NCI-H69 (cell line): ENCODE measurements around the gene ITGAL.
A peak's percentile ranks its signal among the peaks of the same experiment; 100 is the strongest.
"Not testable (repeated sequence)": the region's sequence is repeated elsewhere in the genome, so short reads cannot be mapped to it uniquely, and the experiment has no call there.

Source experiments
- DNase-seq: peaks from one replicate; lab custom pipeline; 2025; lab: John Stamatoyannopoulos, UW

Gene ITGAL

DNA sequence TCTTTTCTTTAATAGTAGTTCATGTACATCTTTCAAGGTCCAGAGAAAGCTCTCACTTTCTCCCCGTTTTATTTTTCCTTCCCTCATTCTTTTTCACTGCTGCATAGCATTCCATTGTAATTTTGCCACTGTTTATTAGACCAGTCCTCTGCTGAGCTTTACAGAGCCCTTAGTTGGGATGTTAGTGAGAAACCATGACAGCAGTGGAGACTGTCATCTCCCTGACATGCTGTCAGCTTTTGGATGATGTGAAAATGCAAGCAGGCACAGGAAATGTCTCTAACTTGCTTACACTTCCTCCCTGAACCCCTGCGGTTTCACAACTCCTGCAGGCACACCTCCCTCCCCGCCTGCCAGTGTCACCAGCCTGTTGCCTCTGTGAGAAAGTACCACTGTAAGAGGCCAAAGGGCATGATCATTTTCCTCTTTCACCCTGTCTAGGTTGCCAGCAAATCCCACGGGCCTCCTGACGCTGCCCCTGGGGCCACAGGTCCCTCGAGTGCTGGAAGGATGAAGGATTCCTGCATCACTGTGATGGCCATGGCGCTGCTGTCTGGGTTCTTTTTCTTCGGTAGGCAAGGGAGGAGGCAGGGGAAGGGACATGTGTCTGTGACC, at the start of gene ITGAL:
ITGAL (plus strand) TSS at position 415 of the 615 bp plus-strand sequence; CDS start at position 511, 96 bp downstream.
- no peak for DNase-seq

DNA sequence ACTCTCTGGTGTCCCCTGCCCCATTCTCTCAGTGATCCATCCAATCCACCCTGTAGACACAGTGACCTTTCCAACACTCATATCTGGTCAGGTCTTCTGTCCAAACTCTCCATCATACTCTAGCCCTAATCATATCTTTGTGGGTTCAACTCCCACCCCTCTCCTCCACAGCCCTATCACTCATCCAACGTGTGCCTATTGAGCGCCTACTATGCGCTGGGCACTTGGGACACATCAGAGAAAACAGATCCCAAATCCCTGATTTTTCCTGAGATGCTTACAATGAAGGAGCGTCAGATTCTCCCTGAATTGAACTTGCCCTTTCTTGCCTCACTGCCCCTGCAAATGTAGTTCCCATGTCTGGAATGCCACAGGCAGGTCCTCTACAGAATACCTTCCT, 44.5 kb upstream of the ITGAL start:
- no peak for DNase-seq

DNA sequence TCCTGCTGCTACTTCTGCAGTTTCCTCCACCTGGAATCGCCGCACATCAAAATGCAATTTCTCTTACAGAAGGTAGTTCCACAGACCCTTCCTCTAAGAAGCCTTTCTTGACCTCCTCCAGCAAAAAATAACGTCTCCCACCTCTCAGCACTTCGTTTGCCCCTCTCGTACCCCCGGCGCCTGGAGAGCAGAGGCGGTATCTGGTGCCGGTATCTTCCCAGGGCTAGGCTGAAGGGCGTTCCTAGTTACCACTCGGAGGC, 43.2 kb upstream of the ITGAL start:
- DNase-seq: no peak

DNA sequence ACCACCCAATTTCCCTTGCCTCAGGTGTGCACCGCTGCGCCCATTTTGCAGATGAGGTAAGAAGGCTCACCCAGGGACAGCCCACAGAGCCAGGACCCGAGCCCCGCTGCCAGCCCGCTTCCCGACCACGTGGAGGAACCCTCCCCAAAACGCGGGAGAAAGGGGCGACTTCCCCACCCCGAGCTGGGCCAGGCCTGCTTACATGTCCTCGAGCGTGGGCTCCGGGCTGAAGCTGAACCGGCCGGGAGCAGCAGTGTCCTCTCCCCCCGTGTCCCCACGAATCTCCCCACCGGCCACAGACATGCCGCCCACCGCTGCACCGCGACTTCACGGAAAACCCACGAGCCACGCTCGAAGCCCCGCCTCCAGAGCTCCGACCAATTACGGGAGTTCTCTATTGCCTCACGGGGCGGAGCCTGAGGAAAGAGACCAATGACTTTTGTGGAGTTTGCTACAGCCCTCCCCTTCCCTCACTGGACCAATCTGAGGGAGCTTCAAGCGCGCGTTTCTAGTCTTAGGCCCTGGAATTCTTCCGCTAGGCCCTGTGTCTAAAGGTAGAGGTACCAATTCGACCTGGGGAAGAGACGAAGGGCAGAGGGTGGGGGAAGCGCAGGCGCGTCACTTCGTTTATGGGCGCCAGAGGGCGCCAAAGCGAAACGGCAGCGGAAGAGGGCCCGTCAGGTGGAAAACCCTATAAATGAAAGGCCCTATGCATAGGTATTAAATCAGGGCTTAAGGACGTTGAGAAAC, 42.7 kb upstream of the ITGAL start, which contains the start of gene DCTPP1:
DCTPP1 (minus strand) TSS at position 353 of the 750 bp plus-strand sequence; CDS start at position 303, 50 bp downstream.
- DNase-seq: peak; percentile 100

DNA sequence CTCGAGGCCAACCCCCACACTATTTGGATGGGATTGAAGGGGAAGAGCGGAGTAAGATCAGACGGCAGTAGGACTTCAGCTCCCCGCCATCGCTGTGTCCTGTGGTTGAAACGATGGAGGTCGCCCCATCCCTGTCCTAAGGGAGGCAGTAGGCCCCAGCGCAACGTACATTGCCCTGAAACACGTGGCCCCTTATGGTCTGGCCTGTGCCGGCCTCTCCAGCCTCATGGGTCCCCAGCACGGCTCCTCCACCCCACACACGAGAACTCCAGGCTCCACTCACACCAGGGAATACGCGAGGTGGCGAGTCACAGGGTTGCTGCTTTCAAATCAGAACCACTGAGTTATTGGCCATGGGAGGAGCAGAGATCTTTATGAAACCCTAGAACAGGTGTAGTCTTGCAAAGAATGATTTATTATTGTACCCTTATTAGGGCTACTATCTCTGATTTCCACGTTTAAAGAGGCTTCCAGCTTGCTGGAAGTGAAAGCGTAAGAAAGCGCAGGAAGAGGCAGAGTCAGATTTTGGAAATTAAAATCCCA, 42.0 kb upstream of the ITGAL start:
- DNase-seq: no peak

DNA sequence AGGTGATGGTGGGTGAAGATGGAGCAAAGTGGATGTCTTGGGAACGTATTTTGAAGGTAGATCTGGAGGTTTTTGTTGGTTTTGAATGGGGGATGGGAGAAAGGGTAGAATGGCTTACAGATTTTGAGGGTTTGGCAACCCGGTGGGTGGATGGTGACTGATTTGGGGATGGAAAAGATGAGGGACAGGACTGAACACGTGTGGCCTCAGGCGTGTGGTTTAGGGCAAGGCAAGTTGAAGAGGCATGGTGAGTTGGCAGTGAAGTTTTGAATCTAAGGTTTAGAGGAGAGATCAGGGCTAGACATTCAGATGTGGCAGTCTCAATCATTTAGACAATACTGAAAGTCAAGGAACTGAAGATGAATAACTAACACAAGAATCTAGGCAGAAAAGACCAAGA, 37.7 kb upstream of the ITGAL start:
- DNase-seq: no peak

DNA sequence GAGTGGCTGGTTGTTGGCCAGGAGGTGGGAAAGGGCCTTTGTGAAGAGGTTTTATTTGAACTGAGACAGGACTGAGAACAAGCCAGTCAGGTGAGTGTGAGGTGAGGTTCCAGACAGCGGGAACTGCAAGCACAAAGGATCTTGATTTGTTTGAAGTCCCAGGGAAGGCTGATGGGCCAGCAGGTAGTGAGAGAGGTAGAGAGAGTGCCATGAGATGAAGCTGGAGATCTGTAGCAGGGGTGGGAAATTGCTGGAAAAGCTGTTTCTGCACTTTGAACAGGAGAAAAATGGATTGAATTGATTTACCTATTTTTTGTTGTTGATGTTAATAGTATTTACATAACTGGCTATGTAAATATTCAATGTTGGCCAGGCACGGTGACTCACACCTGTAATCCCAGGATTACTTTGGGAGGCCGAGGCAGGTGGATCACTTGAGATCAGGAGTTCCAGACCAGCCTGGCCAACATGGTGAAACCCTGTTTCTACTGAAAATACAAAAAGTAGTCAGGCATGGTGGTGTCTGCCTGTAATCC, 35.0 kb upstream of the ITGAL start:
- DNase-seq: peak; percentile 78

DNA sequence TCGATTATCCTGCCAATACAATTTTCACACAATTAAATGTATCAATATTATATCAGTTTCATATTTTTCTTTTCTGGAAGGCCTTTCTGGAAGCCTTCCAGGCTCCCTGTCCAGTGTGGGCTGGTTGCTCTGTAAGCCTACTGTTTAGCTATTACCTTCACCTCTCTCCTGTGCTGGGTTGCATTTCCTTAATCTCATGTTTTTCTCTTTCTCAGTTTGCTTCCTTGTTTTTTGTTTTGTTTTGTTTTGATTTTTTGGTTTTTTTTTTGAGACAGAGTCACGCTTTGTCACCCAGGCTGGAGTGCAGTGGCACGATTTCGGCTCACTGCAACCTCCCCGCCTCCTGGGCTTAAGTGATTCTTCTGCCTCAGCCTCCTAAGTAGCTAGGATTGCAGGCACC, 33.7 kb upstream of the ITGAL start:
- no peak for DNase-seq

DNA sequence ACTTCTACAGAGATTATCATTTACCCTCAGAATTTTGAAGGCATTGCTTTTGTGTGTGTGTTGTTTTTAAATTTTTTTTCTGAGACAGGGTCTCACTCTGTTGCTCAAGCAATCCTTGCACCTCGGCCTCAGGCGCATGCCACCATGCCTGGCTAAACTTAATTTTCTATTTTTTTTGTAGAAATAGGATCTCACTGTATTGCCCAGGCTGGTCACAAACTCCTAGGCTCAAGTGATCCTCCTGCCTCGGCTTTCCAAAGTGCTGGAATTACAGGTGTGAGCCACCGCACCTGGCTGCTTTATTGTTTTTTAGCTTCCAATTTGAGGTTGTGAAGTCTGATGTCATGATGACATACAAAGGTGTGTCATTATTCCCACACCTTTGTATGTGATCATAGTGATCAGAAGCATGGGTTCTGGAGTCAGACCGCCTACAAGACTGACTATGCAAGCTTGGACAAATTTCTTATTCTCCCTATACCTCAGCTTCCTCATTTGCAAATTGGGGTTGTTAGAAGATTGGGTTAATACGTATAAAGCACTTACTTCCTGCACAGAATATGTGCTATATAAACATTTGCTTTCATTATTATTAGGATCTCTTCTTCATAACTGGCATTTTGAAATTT, 32.7 kb upstream of the ITGAL start:
- no peak for DNase-seq

DNA sequence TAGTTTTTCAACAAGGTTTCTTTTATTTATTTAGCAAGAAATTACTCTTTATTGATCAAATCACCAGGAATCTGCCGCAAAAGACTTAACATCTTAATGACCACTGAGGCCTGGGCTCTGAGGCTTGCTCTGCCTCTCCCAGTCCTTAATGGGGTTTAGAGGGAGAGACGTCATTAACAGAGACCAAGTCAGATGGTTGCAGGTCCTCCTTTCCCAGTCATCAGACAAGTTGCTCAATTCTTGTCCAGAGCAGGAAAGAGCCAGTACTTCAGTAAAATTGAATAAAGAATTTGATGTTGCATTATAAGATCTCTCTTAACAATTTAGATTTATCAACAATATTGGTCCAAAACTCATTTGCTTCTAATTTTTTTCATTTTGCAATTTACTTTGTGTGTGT, 28.9 kb upstream of the ITGAL start:
- DNase-seq: no peak

DNA sequence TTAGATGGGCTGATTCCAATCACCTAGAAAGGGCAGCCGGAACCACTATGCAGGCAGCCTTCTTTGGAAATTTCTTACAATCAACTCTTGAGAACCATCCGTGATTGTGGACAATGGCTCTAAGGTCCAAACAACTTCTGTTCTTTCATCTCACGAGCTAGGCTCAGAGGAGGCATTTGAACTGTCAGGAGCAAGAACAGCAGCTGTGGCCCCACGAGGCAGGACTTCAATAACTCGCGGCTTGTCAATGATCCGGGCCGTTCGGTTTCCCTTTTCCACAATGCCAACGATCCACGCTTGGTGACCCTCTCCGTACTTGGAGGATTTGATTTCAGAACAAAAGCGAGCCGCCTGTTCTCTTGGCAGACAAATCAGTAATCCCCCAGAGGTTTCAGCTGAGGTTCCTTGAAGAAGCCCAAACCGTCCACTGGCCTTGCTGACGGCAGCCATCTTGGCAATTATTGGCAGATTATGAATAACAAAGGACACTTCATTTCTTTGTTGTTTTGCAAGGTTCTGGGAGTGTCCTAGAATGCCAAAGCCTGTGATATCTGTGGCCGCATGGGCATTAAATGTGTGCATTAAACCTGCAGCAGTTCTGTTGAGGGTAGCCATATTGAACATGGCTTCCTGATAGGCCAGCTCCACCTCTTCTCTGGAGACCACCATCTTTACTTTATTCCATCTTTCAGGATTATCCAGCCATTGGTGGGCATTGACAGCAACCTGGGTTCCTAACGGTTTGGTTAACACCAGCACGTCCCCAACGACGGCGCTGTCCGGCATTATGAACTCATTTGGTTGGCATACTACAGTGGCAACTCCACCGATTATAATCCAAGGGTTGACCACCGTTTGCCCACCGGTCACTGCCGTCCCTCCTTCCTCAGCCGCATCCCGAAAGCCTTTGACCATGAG, 28.1 kb upstream of the ITGAL start:
- no peak for DNase-seq

DNA sequence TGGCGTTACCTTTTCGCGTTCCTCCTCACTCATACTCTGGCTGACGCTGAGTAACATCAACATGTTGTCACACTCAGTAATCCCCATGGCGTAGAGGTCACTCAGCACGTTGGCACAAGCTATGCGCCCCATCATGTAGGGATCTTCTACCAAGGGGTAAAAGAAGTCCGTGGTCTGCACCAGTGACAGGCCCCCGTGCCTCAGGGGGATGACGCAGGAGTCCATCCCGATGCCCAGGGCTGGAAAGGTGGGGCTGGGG, 27.5 kb upstream of the ITGAL start:
- no peak for DNase-seq

DNA sequence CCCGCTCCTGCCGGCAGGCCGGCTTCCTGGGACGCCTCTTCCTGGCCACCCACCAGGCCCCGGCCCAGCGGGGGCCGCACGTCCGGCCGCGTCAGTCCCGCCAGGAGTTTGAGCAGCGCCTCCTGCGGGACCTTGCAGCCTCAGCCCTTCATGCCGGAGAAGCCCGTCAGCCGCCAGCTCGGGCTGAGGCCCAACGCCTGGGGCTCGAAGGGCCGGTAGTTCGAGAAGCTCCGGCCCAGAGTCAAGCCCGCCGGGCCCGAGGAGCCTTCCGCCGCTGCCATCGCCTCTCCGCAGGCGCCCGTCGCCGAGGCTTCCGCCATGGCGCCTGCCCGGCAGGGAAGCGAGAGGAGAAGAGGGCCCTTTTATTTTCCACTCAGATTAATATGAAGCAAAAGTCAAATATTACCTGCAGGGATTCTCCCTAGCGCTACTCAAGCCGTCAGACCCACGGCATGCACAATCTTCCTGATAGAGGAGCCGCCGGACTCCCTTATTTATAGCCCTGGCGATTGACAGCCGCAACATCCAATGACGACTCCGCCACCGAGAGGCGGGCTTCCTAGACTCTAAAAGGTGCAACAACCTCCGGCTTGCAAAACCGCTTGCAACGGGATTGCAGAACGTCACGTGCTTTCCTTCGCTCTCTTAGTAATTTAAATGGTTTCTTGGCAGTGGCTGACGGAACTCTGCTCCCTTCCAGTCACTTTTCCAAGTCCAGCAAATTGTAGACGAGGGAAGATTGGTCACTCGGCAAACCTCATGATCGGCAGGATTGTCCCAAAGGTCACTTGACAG, 26.9 kb upstream of the ITGAL start, which contains the start of gene SEPHS2:
SEPHS2 (minus strand) TSS at position 467 of the 795 bp plus-strand sequence; CDS start at position 320, 147 bp downstream.
- DNase-seq: peak; percentile 98

DNA sequence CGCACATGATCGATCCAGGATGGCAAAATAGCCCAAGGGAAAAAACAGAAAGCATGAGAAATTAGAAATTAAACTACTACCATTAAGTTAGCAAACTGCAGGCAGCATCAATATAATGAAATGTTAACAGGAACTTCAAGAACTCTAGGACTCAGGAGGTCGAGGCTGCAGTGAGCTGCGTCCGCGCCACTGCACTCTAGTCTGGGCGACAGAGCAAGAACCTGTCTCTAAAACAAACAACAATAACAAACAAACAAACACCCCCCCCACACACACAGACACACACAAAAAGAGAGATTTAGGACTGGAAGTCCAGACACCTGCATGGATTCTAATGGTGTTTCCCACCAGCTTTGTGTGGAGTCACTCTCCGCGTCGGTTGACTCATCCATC, 26.3 kb upstream of the ITGAL start:
- DNase-seq: no peak

DNA sequence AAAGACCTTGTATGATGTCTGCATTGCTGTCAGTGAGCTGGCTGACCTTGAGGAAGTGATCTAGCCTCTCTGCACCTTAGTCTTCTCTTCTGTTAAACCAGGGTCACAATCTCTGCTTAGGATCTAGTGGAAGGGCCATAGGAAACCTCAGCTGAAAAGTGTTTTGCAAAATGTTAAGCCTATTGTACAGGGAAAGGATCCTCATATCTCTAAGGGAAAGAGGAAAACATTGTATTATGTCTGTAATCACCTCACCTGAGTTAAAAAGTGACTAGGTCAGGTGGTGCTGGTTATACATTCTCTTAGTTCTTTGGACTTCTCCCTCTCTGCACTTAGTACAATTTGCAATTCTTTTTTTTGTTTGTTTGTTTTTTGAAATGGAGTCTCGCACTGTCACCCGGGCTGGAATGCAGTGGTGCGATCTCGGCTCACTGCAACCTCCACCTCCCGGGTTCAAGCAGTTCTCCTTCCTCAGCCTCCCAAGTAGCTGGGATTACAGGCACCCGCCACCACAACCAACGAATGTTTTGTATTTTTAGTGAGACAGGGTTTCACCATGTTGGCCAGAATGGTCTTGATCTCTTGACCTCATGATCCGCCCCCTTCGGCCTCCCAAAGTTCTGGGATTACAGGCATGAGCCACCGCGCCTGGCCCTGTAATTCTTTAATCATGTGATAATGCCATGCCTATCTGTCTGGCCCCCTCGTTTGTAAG, 24.9 kb upstream of the ITGAL start:
- no peak for DNase-seq

DNA sequence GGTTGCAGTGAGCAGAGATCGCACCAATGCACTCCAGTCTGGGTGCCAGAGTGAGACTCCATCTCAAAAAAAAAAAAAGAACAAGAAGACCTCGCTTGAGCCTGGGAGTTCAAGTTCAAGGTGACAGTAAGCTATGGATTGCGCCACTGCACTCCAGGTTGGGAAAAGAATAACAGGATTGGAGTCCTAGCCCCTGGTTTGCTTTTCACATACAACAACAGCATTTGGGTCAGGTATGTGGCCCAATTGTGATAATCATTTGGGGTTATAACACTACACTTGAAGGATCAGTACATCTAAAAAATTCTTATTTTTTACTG, 23.5 kb upstream of the ITGAL start:
- no peak for DNase-seq

DNA sequence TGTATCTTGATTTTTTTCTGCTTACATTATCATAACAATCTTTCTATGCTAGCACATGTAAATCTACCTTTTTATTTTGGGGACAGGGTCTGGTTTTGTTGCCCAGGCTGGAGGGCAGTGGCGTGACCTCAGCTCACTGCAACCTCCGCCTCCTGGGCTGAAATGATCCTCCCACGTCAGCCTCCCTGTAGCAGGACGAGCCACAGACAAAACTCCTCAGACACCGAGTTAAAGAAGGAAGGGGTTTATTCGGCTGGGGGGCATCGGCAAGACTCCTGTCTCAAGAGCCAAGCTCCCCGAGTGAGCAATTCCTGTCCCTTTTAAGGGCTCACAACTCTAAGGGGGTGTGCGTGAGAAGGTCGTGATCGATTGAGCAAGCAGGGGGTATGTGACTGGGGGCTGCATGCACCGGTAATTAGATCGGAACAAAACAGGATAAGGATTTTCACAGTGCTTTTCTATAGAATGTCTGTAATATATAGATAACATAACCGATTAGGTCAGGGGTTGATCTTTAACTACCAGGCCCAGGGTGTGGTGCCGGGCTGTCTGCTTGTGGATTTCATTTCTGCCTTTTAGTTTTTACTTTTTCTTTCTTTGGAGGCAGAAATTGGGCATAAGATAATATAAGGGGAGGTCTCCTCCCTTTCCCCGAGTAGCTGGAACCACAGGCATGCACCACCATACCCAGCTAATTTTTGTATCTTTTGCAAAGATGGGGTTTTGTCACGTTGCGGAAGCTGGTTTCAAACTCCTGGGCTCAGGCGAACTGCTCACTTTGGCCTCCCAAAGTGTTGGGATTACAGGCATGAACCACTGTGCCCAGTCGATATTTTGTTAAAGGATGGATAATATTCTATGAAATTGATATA, 19.6 kb upstream of the ITGAL start:
- DNase-seq: not testable (repeated sequence)

DNA sequence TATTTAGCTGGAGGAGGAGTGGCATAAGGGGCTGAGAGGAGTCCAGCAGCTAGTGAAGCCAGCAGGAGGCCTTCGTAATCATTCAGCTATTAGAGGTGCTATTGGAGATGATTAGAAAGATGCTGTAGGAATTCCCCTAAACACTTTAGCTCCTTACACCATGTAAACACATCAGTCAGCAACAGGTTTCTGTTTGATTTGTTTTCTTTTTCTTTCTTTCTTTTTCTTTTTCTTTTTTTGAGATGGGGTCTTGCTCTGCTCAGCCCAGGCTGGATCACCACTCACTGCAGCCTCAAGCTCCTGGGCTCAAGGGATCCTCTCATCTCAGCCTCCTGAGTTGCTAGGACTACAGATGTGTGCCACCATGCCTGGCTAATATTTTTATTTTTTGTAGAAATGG, 16.2 kb upstream of the ITGAL start:
- DNase-seq: no peak

DNA sequence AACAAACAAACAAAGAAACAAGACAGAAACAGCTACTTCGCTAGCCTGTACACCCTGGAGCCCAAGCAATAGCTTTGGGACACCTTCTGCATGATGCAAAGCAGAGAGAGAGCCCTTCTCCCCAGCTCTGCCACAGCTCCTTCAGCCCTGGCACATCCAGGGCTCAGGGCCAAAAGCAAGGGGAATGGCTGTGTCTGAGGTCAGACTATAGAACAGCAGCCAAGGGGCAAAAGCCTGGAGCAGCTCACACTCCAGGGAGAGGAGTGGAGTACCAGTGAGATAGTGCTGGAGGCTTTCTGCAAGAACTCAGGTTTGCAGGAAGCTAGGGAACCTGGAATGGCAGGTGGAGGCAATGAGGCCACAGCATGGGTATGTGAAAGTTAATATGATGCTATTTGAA, 15.3 kb upstream of the ITGAL start:
- no peak for DNase-seq
